Measurements from ENCODE around the gene HIVEP3.

DNA sequence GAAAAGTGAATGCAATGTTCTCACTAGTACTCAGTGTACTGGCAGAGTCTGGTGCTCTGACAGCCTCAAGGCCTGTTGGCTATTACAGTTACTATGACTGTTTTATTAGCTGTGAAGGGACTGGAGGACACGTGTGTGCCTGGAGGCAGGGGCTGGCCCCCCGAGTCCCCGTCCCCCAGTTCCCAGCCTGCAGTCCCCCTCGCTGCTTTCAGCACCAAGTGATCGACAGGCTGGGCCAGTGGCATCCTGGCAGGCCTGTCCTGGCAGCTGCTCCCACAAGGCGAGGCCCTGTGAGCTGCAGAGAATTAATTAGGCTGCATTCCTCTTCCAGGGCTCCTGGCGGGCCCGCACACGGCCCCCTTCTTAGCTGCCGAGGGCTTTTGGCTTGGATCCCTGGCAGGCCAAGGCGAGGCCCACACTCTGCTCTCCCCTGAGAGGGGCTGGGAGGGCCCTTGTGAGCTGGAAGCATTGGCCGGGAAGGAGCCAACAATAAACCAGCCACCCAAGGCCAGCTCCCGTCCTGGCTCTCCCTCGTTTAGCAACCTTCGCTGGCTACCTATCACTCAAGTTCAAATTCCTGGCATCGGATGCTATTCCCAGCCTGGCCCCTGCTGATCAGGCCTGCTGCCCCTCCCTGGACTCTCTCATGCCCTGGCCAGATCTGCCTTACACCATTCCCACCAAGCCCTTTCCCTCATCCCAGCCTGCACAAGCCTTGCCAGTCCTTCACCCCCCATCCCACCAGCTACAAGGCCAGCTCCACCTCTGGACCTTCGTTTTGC lies 444.0 kb downstream of the HIVEP3 start:
- TF ChIP-seq, protein P1, sequence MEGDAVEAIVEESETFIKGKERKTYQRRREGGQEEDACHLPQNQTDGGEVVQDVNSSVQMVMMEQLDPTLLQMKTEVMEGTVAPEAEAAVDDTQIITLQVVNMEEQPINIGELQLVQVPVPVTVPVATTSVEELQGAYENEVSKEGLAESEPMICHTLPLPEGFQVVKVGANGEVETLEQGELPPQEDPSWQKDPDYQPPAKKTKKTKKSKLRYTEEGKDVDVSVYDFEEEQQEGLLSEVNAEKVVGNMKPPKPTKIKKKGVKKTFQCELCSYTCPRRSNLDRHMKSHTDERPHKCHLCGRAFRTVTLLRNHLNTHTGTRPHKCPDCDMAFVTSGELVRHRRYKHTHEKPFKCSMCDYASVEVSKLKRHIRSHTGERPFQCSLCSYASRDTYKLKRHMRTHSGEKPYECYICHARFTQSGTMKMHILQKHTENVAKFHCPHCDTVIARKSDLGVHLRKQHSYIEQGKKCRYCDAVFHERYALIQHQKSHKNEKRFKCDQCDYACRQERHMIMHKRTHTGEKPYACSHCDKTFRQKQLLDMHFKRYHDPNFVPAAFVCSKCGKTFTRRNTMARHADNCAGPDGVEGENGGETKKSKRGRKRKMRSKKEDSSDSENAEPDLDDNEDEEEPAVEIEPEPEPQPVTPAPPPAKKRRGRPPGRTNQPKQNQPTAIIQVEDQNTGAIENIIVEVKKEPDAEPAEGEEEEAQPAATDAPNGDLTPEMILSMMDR (conservative IDR thresholded peaks at IDR 0.05; ENCODE audit: low read depth, low read length), result no peak
- no peak for TF ChIP-seq EZH2 (IDR thresholded peaks at IDR 0.05; ENCODE audit: borderline replicate concordance, low read depth, low read length, poor library complexity, severe bottlenecking)
